Kidney (tissue), 14 donors: ENCODE measurements around the gene CHRNA3. TPM values are rescaled to one million over a fixed set of nuclear protein-coding genes. Genes with fewer than 3 reads are reported as not detected.

Source experiments
- DNase-seq, 5 donors: peaks; one replicate each; pipeline ENCODE4 v3.0.0-alpha.2; 2013 to 2020
- FAIRE-seq: peaks from 2 replicates; lab custom pipeline; 2012; peaks lifted over from hg19 to GRCh38; lab: Jason Lieb, UNC
- H3K27ac ChIP-seq, 2 donors: one replicate each; pipeline ENCODE4 v1.7.0; 2013; ENCODE audit warnings: low read depth in 2 of 2, low read length in 2 of 2, inconsistent platforms in 1 of 2
- H3K27me3 ChIP-seq: one replicate; pipeline ENCODE4 v1.7.1; 2013; ENCODE audit warnings: low read length, inconsistent platforms; ENCODE audit not compliant: control insufficient read depth, insufficient read depth
- H3K36me3 ChIP-seq, 3 donors: one replicate each; pipeline versions ENCODE4 v1.7.0 to v1.7.1; 2013; ENCODE audit warnings: low read length in 3 of 3, control low read depth in 1 of 3, inconsistent platforms in 1 of 3; ENCODE audit not compliant: insufficient read depth in 3 of 3, control insufficient read depth in 2 of 3
- H3K4me1 ChIP-seq, 3 donors: one replicate each; pipeline versions ENCODE4 v1.7.0 to v1.7.1; 2013; ENCODE audit warnings: low read length in 3 of 3, inconsistent platforms in 1 of 3, low read depth in 1 of 3; ENCODE audit not compliant: control insufficient read depth in 2 of 3, insufficient read depth in 2 of 3
- H3K4me3 ChIP-seq, 3 donors: one replicate each; pipeline versions ENCODE4 v1.7.0 to v1.8.1; 2013; ENCODE audit warnings: low read length in 3 of 3, control low read depth in 1 of 3, inconsistent platforms in 1 of 3
- H3K9ac ChIP-seq, 3 donors: one replicate each; pipeline versions ENCODE4 v1.7.0 to v1.7.1; 2013; ENCODE audit warnings: low read length in 3 of 3, control low read depth in 1 of 3, inconsistent platforms in 1 of 3
- H3K9me3 ChIP-seq, 3 donors: one replicate each; pipeline versions ENCODE4 v1.7.0 to v1.7.1; 2013; ENCODE audit warnings: low read length in 3 of 3, control low read depth in 1 of 3, inconsistent platforms in 1 of 3; ENCODE audit not compliant: control insufficient read depth in 2 of 3, insufficient read depth in 1 of 3
- CTCF ChIP-seq: IDR thresholded peaks from 3 replicates; pipeline ENCODE4 v1.5.1; 2012; ENCODE audit warnings: mild to moderate bottlenecking, moderate library complexity, borderline replicate concordance; ENCODE audit not compliant: insufficient read depth; ENCODE audit errors: extremely low read depth
- intact Hi-C: fragments of 100-400 bp; cut with DNase I; formaldehyde crosslinking; loops from one replicate; pipeline ENCODE4 v1.11.1; 2022
- polyA plus RNA-seq: library from polyadenylated mRNA; stranded (reverse); fragments of 350-450 nt; fragmentation: Illumina TruSeq; extraction: RNeasy Lipid Tissue Mini Kit (QIAGEN cat#74804); gene quantifications from one replicate; pipeline ENCODE4 v1.2.3, GENCODE V29; 2014; ENCODE audit warnings: low read depth, low replicate concordance; ENCODE audit not compliant: insufficient read depth
- total RNA-seq: library from RNA; stranded (reverse); fragmentation: NEBNext Ultra II Directional; extraction: Animal tissue kit (Norgen Biotek cat#: 25700); gene quantifications from one replicate; pipeline ENCODE4 v1.2.1, GENCODE V29; 2021
- donor health status: control.
- donor health status: control.
- donor health status: control.
- donor health status: control.
- donor health status: control.
- donor health status: DM: yes; HTN: yes; CAD: no.
- donor health status: Normal renal cell carcinoma (clear cell type).

The CHRNA3 gene
- total and polyA plus RNA-seq, 2 donors from 2014 or later: not detected

DNA sequence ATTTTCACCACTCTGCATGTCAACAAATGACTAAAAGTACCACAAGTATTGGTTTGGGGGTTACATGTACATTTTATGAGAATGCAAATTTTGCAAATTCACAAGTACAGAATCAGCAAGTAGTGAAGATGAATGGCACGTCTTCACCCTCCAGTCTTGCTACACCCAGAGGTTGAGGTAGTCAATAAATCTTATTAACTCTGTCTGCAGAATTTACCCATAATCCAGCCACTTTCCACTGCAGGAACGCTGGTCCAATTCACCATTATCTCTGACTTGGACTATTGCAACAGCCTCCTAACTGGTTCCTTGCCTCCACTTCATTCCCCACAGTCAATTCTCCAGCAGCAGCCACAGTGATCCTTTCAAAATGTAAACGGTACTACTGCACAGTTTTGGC lies 70.0 kb downstream of the CHRNA3 start:
- peaks cover 7 to 37% (median 15%) of the 10 kb centered on the region in 3 donors for H3K36me3 ChIP-seq
- no peaks in the 10 kb centered on the region for H3K4me1 ChIP-seq
- DNase-seq: no peak
- H3K27me3 ChIP-seq: no peaks in the 10 kb centered on the region
- no peak for TF ChIP-seq CTCF
- FAIRE-seq: no peak
- no peak overlapping the region for H3K9ac ChIP-seq
- no peak overlapping the region for H3K27ac ChIP-seq
- intact Hi-C loops: no loop called here
- H3K9me3 ChIP-seq: no peaks in the 10 kb centered on the region
- H3K4me3 ChIP-seq: no peak overlapping the region

DNA sequence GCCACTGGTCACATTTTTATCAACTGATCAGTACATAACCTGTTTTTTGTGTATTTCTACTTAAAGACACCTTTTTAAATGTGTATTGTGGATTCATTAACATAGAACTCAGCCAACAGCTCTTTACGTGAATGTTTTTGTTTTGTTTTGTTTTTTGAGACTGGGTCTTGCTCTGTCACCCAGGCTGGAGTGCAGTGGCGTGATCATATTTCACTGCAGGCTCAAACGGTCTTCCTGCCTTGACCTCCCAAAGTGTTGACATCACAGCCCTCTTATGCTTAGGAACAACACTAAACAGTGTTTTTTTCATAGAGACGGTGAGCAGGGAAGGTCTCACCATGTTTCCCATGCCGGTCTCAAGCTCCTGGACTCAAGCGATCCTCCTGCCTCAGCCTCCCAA lies 70.6 kb downstream of the CHRNA3 start:
- FAIRE-seq (no peak), DNase-seq (peak in 1 of 5 donors; percentile 6)
- no peaks in the 10 kb centered on the region for H3K27me3 ChIP-seq
- H3K4me3 ChIP-seq: no peak overlapping the region
- H3K36me3 ChIP-seq: peaks cover 10 to 43% (median 21%) of the 10 kb centered on the region in 3 donors
- no peak overlapping the region for H3K9ac ChIP-seq
- intact Hi-C loops: no loop called here
- H3K4me1 ChIP-seq: no peaks in the 10 kb centered on the region
- H3K9me3 ChIP-seq: no peaks in the 10 kb centered on the region
- TF ChIP-seq CTCF: no peak
- no peak overlapping the region for H3K27ac ChIP-seq

Other genes with a start within 250 kb of the CHRNA3 start
- 48.7 TPM for gene IREB2, start 182.8 kb downstream of the CHRNA3 start, total RNA-seq
- 8.3 TPM for gene IREB2, start 182.8 kb downstream of the CHRNA3 start, polyA plus RNA-seq
- 5.8 TPM for gene HYKK, start 113.4 kb downstream of the CHRNA3 start, total RNA-seq
- gene HYKK, start 113.4 kb downstream of the CHRNA3 start, polyA plus RNA-seq: 14.3 TPM
- 118 TPM for gene PSMA4, start 80.6 kb downstream of the CHRNA3 start, total RNA-seq
- 200 TPM for gene PSMA4, start 80.6 kb downstream of the CHRNA3 start, polyA plus RNA-seq
- 0.76 TPM for gene CHRNA5, start 55.5 kb downstream of the CHRNA3 start, total RNA-seq
- 0.41 TPM for gene CHRNA5, start 55.5 kb downstream of the CHRNA3 start, polyA plus RNA-seq
- 0.13 TPM for gene CHRNB4, start 20.2 kb upstream of the CHRNA3 start, total RNA-seq
- 0.32 TPM for gene CHRNB4, start 20.2 kb upstream of the CHRNA3 start, polyA plus RNA-seq
- gene ADAMTS7, start 190.5 kb upstream of the CHRNA3 start, total RNA-seq: 3.1 TPM
- gene ADAMTS7, start 190.5 kb upstream of the CHRNA3 start, polyA plus RNA-seq: 0.82 TPM